Gastrocnemius medialis (tissue), 4 donors: ENCODE measurements around the gene BBOF1.

Experiments
- POLR2A ChIP-seq, 2 donors: fragments of 450-650 bp; IDR thresholded peaks; one replicate each; pipeline ENCODE4 v1.6.1; 2017; ENCODE audit warnings: antibody characterized with exemption in 2 of 2, mild to moderate bottlenecking in 2 of 2, moderate library complexity in 2 of 2
- TF ChIP-seq, protein P1 (sequence below), 5 experiments: fragments of 450-650 bp in 3 of 5; fragments of 200-600 bp in 2 of 5; sonication (generic) in 2 of 5; IDR thresholded peaks in 4 of 5; conservative IDR thresholded peaks in 1 of 5; 1 replicate in 4 of 5; 2 replicates in 1 of 5; pipeline ENCODE4 v1.5.1; 2016 to 2019; ENCODE audit warnings: antibody characterized with exemption in 5 of 5, mild to moderate bottlenecking in 3 of 5, moderate library complexity in 3 of 5

- TF ChIP-seq, protein P1, sequence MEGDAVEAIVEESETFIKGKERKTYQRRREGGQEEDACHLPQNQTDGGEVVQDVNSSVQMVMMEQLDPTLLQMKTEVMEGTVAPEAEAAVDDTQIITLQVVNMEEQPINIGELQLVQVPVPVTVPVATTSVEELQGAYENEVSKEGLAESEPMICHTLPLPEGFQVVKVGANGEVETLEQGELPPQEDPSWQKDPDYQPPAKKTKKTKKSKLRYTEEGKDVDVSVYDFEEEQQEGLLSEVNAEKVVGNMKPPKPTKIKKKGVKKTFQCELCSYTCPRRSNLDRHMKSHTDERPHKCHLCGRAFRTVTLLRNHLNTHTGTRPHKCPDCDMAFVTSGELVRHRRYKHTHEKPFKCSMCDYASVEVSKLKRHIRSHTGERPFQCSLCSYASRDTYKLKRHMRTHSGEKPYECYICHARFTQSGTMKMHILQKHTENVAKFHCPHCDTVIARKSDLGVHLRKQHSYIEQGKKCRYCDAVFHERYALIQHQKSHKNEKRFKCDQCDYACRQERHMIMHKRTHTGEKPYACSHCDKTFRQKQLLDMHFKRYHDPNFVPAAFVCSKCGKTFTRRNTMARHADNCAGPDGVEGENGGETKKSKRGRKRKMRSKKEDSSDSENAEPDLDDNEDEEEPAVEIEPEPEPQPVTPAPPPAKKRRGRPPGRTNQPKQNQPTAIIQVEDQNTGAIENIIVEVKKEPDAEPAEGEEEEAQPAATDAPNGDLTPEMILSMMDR (IDR thresholded peaks at IDR 0.05 in 4 of 5, conservative IDR thresholded peaks at IDR 0.05 in 1 of 5) = no peak
- TF ChIP-seq POLR2A (IDR thresholded peaks at IDR 0.05) = no peak
Measured at GRCh38 chr14:74034572-74034971, 15.4 kb downstream of the BBOF1 start.
